ENCODE results near the gene CBFB. TPM values are rescaled to one million over a fixed set of nuclear protein-coding genes. Genes with fewer than 3 reads are reported as not detected.

Gene CBFB
- total and polyA plus RNA-seq, 7 experiments from 2014 or later: 53.2 to 223 (median 81.2) TPM

DNA sequence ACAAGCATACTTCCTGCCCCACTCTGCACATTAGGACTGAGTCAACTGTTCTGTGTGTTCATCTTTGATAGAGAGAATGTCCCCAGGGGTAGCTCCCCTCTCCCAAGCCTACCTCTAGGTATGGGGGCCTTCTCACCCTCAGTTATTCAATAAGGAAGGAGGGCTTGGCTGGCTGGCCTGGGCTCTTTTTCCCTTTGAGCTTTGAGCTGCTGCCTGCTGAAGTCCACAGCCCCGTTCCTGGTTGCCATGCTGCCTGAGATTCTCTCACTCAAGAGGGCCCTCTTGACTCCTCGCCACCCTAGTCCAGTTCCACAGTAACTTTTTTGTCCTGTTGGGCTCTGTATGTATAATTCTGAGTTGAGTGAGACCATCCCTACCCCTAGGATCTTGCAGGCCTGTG, 116.8 kb downstream of the CBFB start:
- H3K4me3 ChIP-seq (ENCODE audit: low read length): no peak overlapping the region
- DNase-seq (no peak), ATAC-seq (no peak)
- H3K27ac Mint-ChIP-seq: no peak overlapping the region
- peaks cover 9 to 70% (median 10%) of the 10 kb centered on the region in 3 experiments for H3K36me3 ChIP-seq (ENCODE audit: control insufficient read depth in 2 of 3, insufficient read depth in 3 of 3, low read length in 3 of 3)
- H3K4me1 ChIP-seq (ENCODE audit: control insufficient read depth in 2 of 2, insufficient read depth in 2 of 2, low read length in 2 of 2): no peaks in the 10 kb centered on the region
- ChIA-PET CTCF (interaction anchor here (0.8 kb wide), 1 partner anchor 170 kb away, joined by 3 read pairs; no protein-coding TSS in a partner anchor), POLR2A (no interaction called here)
- peaks cover 0 to 8% (median 2%) of the 10 kb centered on the region in 7 donors for H3K4me1 Mint-ChIP-seq
- peaks cover 0 to 2% (median 0%) of the 10 kb centered on the region in 11 donors for H3K9me3 Mint-ChIP-seq
- H3K27me3 ChIP-seq (ENCODE audit: control insufficient read depth in 2 of 2, insufficient read depth in 2 of 2, low read length in 2 of 2): no peaks in the 10 kb centered on the region
- H3K9me3 ChIP-seq (ENCODE audit: control insufficient read depth in 2 of 3, low read length in 3 of 3): no peaks in the 10 kb centered on the region
- H3K27me3 Mint-ChIP-seq: peaks cover 0 to 9% (median 4%) of the 10 kb centered on the region in 5 donors
- no peak overlapping the region for H3K27ac ChIP-seq (ENCODE audit: low read depth, low read length)
- intact Hi-C loops (cut with micrococcal nuclease): no loop called here
- H3K4me3 Mint-ChIP-seq: no peak overlapping the region
- H3K36me3 Mint-ChIP-seq: peaks cover 7 to 72% (median 48%) of the 10 kb centered on the region in 5 donors

DNA sequence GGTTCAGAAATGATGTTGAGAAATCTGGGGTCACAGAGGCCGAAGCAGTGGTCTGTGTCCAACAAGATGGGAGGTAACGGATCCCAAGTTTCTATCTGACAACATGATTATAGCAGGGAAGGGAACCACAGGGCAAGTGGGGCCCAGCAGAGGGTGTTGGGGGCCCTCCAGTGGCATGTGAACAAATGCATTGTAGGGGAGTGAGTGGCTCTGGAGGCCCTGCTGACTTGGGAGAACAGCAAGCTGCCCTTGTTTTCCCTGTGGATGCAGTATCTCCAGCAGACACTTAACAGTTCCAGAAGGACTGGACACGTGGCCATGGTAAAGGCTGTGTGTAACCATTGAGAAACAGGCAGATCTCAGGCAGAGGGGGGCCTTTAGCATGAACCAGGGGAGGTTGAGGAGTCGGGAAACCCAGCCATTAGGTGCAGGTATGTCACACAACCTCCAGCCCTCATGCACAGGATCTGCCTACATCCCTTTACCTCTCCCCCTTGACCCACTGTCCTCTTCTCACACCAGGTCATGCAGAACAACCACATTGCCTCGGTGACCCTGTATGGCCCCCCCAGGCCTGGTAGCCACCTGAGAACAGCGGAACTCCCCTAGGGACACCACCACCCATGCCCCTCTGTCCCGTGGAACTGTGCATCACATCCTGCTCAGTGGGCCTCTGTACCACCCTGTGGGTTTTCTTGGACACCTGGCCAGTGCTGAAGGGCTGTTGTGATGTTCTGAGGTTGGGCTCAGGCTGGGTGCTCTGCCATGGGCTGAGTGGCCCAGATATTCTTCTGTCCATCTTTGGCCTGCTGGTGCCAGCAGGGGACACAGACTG, 117.8 kb downstream of the CBFB start:
- no peak overlapping the region for H3K27ac Mint-ChIP-seq

DNA sequence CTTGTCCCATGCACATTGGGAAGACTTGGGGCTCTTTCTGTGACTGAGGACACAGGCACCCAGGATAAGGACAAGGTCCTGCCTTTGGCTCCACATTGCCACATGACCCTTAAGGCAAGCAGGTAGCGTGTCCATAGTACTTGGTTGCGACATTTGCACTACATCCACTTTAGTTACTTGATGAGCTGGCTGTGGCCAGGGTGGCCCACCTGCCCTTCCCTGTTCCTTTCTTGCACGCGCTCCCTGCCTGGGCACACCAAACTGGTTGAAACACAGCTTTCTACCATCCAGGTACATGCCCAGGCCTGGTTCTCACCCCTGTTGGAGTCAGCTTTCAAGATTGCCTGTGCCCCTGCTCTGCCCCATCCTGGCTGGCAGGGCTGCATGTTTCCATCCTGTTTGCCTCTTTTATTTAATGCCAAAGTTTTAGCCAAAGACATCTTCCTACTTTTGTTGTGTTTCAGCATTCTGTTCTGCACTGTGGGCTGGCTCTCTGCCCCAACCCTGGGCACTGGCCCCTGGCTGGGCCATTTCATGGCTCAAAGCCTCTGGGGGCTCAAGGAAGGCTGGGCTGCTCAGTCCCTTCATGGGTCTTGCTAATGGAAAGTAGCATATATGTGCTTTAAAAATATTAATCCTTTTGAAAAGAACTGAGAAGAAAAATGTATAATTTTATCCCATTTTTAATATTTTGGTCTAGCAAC, 118.6 kb downstream of the CBFB start:
- Histone ChIP-seq H3K36me3 (ENCODE audit: control insufficient read depth in 2 of 3, insufficient read depth in 3 of 3, low read length in 3 of 3) (peaks cover 5 to 52% (median 8%) of the 10 kb centered on the region in 3 experiments), H3K4me3 (ENCODE audit: low read length) (no peak overlapping the region), H3K9me3 (ENCODE audit: control insufficient read depth in 2 of 3, low read length in 3 of 3) (no peaks in the 10 kb centered on the region), H3K27me3 (ENCODE audit: control insufficient read depth in 2 of 2, insufficient read depth in 2 of 2, low read length in 2 of 2) (no peaks in the 10 kb centered on the region), H3K27ac (ENCODE audit: low read depth, low read length) (no peak overlapping the region), H3K4me1 (ENCODE audit: control insufficient read depth in 2 of 2, insufficient read depth in 2 of 2, low read length in 2 of 2) (peaks cover 0 to 4% of the 10 kb centered on the region in 2 donors)
- peaks cover 0 to 9% (median 5%) of the 10 kb centered on the region in 5 donors for H3K27me3 Mint-ChIP-seq
- H3K4me3 Mint-ChIP-seq: no peak overlapping the region
- ChIA-PET CTCF (no interaction called here), POLR2A (no interaction called here)
- no peak overlapping the region for H3K27ac Mint-ChIP-seq
- ATAC-seq (no peak), DNase-seq (no peak)
- H3K36me3 Mint-ChIP-seq: peaks cover 5 to 57% (median 38%) of the 10 kb centered on the region in 5 donors
- peaks cover 0 to 21% (median 5%) of the 10 kb centered on the region in 7 donors for H3K4me1 Mint-ChIP-seq
- intact Hi-C loops (cut with micrococcal nuclease): no loop called here
- peaks cover 0 to 2% (median 0%) of the 10 kb centered on the region in 11 donors for H3K9me3 Mint-ChIP-seq

More for the DNA sequence above, 117.8 kb downstream of the CBFB start:
- ATAC-seq: no peak
- Histone ChIP-seq H3K27me3 (ENCODE audit: control insufficient read depth in 2 of 2, insufficient read depth in 2 of 2, low read length in 2 of 2) (no peaks in the 10 kb centered on the region), H3K36me3 (ENCODE audit: control insufficient read depth in 2 of 3, insufficient read depth in 3 of 3, low read length in 3 of 3) (peaks cover 5 to 60% (median 8%) of the 10 kb centered on the region in 3 experiments), H3K9me3 (ENCODE audit: control insufficient read depth in 2 of 3, low read length in 3 of 3) (no peaks in the 10 kb centered on the region), H3K4me3 (ENCODE audit: low read length) (no peak overlapping the region), H3K27ac (ENCODE audit: low read depth, low read length) (no peak overlapping the region), H3K4me1 (ENCODE audit: control insufficient read depth in 2 of 2, insufficient read depth in 2 of 2, low read length in 2 of 2) (peaks cover 0 to 4% of the 10 kb centered on the region in 2 donors)
- Mint-ChIP-seq H3K27me3 (peaks cover 0 to 9% (median 4%) of the 10 kb centered on the region in 5 donors), H3K4me1 (peaks cover 0 to 16% (median 3%) of the 10 kb centered on the region in 7 donors), H3K36me3 (peaks cover 5 to 64% (median 42%) of the 10 kb centered on the region in 5 donors), H3K9me3 (peaks cover 0 to 2% (median 0%) of the 10 kb centered on the region in 11 donors), H3K4me3 (peak overlapping the region in 1 of 10 donors; percentile 25)
- ChIA-PET POLR2A (no interaction called here), CTCF (interaction anchor here (0.6 kb wide), 1 partner anchor 172 kb away, joined by 3 read pairs; no protein-coding TSS in a partner anchor)
- DNase-seq: no peak
- intact Hi-C loops (cut with micrococcal nuclease): no loop called here

DNA sequence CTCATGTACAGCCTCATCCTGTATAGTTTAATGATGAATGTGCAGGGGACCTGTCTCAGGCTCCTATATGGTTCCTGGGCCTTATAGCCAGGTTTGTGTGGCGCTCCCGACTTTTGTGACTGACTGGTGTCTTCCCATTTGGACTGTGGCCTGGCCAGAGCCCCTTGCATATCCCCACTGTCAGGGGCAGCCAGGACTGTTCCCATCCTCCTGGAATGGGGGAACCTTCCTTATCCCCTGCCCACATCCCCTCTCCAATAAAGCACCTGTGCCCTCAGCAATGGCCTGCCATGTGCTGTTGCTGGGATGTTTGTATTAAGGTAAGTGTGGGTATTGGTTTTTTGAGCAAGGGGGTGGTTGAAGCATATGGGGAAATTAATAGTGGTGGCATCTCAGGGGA, 119.3 kb downstream of the CBFB start:
- POLR2A ChIA-PET: no interaction called here
- CTCF ChIA-PET: no interaction called here
- Histone ChIP-seq H3K36me3 (ENCODE audit: control insufficient read depth in 2 of 3, insufficient read depth in 3 of 3, low read length in 3 of 3) (peaks cover 4 to 45% (median 8%) of the 10 kb centered on the region in 3 experiments), H3K4me3 (ENCODE audit: low read length) (no peak overlapping the region), H3K9me3 (ENCODE audit: control insufficient read depth in 2 of 3, low read length in 3 of 3) (no peaks in the 10 kb centered on the region), H3K27ac (ENCODE audit: low read depth, low read length) (no peak overlapping the region), H3K27me3 (ENCODE audit: control insufficient read depth in 2 of 2, insufficient read depth in 2 of 2, low read length in 2 of 2) (no peaks in the 10 kb centered on the region), H3K4me1 (ENCODE audit: control insufficient read depth in 2 of 2, insufficient read depth in 2 of 2, low read length in 2 of 2) (peaks cover 0 to 4% of the 10 kb centered on the region in 2 donors)
- intact Hi-C loops (cut with micrococcal nuclease): no loop called here
- DNase-seq: no peak
- peak overlapping the region in 1 of 9 donors; percentile 31 for H3K27ac Mint-ChIP-seq
- no peak for ATAC-seq
- H3K27me3 Mint-ChIP-seq: peaks cover 0 to 12% (median 6%) of the 10 kb centered on the region in 5 donors
- H3K4me3 Mint-ChIP-seq: peak overlapping the region in 3 of 10 donors; percentile 1 to 57 (median 50)
- peaks cover 5 to 52% (median 33%) of the 10 kb centered on the region in 5 donors for H3K36me3 Mint-ChIP-seq
- H3K4me1 Mint-ChIP-seq: peaks cover 5 to 27% (median 8%) of the 10 kb centered on the region in 7 donors
- H3K9me3 Mint-ChIP-seq: peaks cover 0 to 2% (median 0%) of the 10 kb centered on the region in 11 donors

DNA sequence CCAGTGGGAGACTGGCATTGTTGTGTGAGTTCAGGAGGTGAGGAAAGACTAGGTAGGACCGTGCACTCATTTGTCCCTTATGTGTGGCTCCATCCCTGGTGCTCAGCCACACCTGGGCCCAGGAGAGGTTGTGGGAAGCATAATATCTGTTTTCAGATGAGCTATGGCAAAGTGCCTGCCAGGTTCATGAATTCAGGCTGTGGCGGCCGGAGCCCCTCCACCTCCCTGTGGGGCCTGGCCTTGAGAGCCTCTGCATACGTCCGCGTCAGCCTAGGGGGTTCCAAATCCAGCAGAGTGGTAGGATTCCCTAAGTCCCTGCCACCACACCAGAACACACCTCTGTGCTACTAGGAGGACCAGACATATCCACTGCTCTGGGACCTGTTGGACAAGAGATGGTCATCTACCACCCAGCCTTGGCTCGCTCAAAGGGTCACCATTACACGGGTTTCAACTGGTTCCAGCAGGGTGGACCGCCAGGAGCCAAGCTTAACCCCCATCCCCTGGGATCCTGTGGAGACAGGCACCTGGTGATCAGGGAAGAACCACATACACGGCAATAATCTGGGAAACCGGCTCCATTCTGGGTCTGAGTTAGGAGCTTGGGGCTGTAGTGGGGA, 119.8 kb downstream of the CBFB start:
- no peak for ATAC-seq
- peaks cover 0 to 2% (median 0%) of the 10 kb centered on the region in 11 donors for H3K9me3 Mint-ChIP-seq
- H3K27ac ChIP-seq (ENCODE audit: low read depth, low read length): no peak overlapping the region

More for the DNA sequence above, 119.8 kb downstream of the CBFB start:
- peak overlapping the region in 2 of 9 donors; percentile 31 to 49 for H3K27ac Mint-ChIP-seq
- Histone ChIP-seq H3K27me3 (ENCODE audit: control insufficient read depth in 2 of 2, insufficient read depth in 2 of 2, low read length in 2 of 2) (no peaks in the 10 kb centered on the region), H3K9me3 (ENCODE audit: control insufficient read depth in 2 of 3, low read length in 3 of 3) (no peaks in the 10 kb centered on the region), H3K4me1 (ENCODE audit: control insufficient read depth in 2 of 2, insufficient read depth in 2 of 2, low read length in 2 of 2) (peaks cover 0 to 4% of the 10 kb centered on the region in 2 donors), H3K36me3 (ENCODE audit: control insufficient read depth in 2 of 3, insufficient read depth in 3 of 3, low read length in 3 of 3) (peaks cover 0 to 41% (median 8%) of the 10 kb centered on the region in 3 experiments), H3K4me3 (ENCODE audit: low read length) (no peak overlapping the region)
- intact Hi-C loops (cut with micrococcal nuclease): no loop called here
- peaks cover 6 to 31% (median 10%) of the 10 kb centered on the region in 7 donors for H3K4me1 Mint-ChIP-seq
- peaks cover 0 to 12% (median 6%) of the 10 kb centered on the region in 5 donors for H3K27me3 Mint-ChIP-seq
- CTCF ChIA-PET: no interaction called here
- DNase-seq: no peak
- H3K4me3 Mint-ChIP-seq: peak overlapping the region in 7 of 10 donors; percentile 14 to 61 (median 45)
- POLR2A ChIA-PET: no interaction called here
- peaks cover 5 to 47% (median 29%) of the 10 kb centered on the region in 5 donors for H3K36me3 Mint-ChIP-seq
